ENCODE data around the gene SLC1A3.
"Not testable (repeated sequence)": the region's sequence is repeated elsewhere in the genome, so short reads cannot be mapped to it uniquely, and the experiment has no call there.

Gene SLC1A3

GRCh38 chr5:36606428-36607113 lies at the start of gene SLC1A3:
Gene SLC1A3, plus strand, starts transcription at chr5:36606606. Its CDS starts 1,818 bp downstream, at chr5:36608424.
- no peak for DNase-seq

GRCh38 chr5:36558641-36559040 lies 47.8 kb upstream of the SLC1A3 start:
- DNase-seq = no peak

GRCh38 chr5:36561601-36562000 lies 44.8 kb upstream of the SLC1A3 start:
- no peak for DNase-seq

- no peak for DNase-seq
These were observed 36.9 kb upstream of the SLC1A3 start for GRCh38 chr5:36569491-36569890.

GRCh38 chr5:36570301-36571095 lies 35.9 kb upstream of the SLC1A3 start:
- no peak for DNase-seq

GRCh38 chr5:36571401-36572042 lies 34.9 kb upstream of the SLC1A3 start:
- DNase-seq = no peak

- DNase-seq = no peak
These were observed 33.0 kb upstream of the SLC1A3 start for GRCh38 chr5:36573438-36573837.

- DNase-seq = no peak
These were observed 31.0 kb upstream of the SLC1A3 start for GRCh38 chr5:36575361-36575781.

- DNase-seq = no peak
These were observed 29.7 kb upstream of the SLC1A3 start for GRCh38 chr5:36576721-36577120.

- DNase-seq = not testable (repeated sequence)
These were observed 26.5 kb upstream of the SLC1A3 start for GRCh38 chr5:36579858-36580257.

GRCh38 chr5:36581070-36581469 lies 25.3 kb upstream of the SLC1A3 start:
- DNase-seq = no peak

- DNase-seq = no peak
These were observed 22.2 kb upstream of the SLC1A3 start for GRCh38 chr5:36584009-36584875.

- no peak for DNase-seq
These were observed 20.7 kb upstream of the SLC1A3 start for GRCh38 chr5:36585701-36586100.

GRCh38 chr5:36587354-36587753 lies 19.1 kb upstream of the SLC1A3 start:
- no peak for DNase-seq

- DNase-seq = not testable (repeated sequence)
These were observed 16.7 kb upstream of the SLC1A3 start for GRCh38 chr5:36589735-36590134.

- no peak for DNase-seq
These were observed 15.7 kb upstream of the SLC1A3 start for GRCh38 chr5:36590513-36591286.

- DNase-seq = no peak
These were observed 12.5 kb upstream of the SLC1A3 start for GRCh38 chr5:36593867-36594266.

- DNase-seq = no peak
These were observed 10.2 kb upstream of the SLC1A3 start for GRCh38 chr5:36596247-36596646.

GRCh38 chr5:36596756-36597155 lies 9.7 kb upstream of the SLC1A3 start:
- DNase-seq = no peak

- DNase-seq = no peak
These were observed 8.4 kb upstream of the SLC1A3 start for GRCh38 chr5:36598045-36598444.

GRCh38 chr5:36599986-36600779 lies 6.2 kb upstream of the SLC1A3 start:
- DNase-seq = no peak
